PC-3 (cell line): ENCODE results near the gene HPSE2. TPM values are rescaled to one million over a fixed set of nuclear protein-coding genes. Genes with fewer than 3 reads are reported as not detected.

Experiments
- ATAC-seq: fragments of 200-7000 bp; cut with Tn5 transposase; 2 replicates; pipeline ENCODE4 v1.9.1; 2020; ENCODE audit warnings: mild to moderate bottlenecking, moderate library complexity
- BruUV-seq: library from RNA; stranded (reverse); fragments of 400-500 nt; replicated peaks from 2 replicates; lab custom pipeline; 2021; lab: Mats Ljungman, UMichigan
- CTCF ChIA-PET: fragments of 300-600 bp; sonication (Branson Sonifier 250); formaldehyde crosslinking; loops from one replicate; lab custom pipeline; 2022; ENCODE audit warnings: antibody characterized with exemption; lab: Charles Lee
- POLR2A ChIA-PET: fragments of 300-600 bp; sonication (Branson Sonifier 250); formaldehyde crosslinking; loops from one replicate; lab custom pipeline; 2022; ENCODE audit warnings: antibody characterized with exemption; ENCODE audit not compliant: unreplicated experiment; lab: Charles Lee
- DNase-seq: peaks from one replicate; pipeline ENCODE4 v3.0.0-alpha.2; 2015
- H2AFZ ChIP-seq: fragments of 300-600 bp; sonication (generic); 2 replicates; pipeline ENCODE4 v1.6.0; 2016; ENCODE audit warnings: antibody characterized with exemption, low read length
- H3F3A ChIP-seq: fragments of 300-600 bp; sonication (generic); one replicate; pipeline ENCODE4 v1.6.0; 2017; ENCODE audit warnings: antibody characterized with exemption, low read length, control low read depth, mild to moderate bottlenecking; ENCODE audit not compliant: unreplicated experiment
- H3K27ac ChIP-seq: fragments of 300-600 bp; sonication (generic); 2 replicates; pipeline ENCODE4 v1.5.1; 2016; ENCODE audit warnings: mild to moderate bottlenecking, low read length
- H3K27me3 ChIP-seq: fragments of 300-600 bp; sonication (generic); 2 replicates; pipeline ENCODE4 v1.6.1; 2016; ENCODE audit warnings: low read length, mixed read lengths
- H3K36me3 ChIP-seq: fragments of 300-600 bp; sonication (generic); 2 replicates; pipeline ENCODE4 v1.6.1; 2016; ENCODE audit warnings: low read depth, mixed run types, low read length, mixed read lengths
- H3K4me1 ChIP-seq: fragments of 300-600 bp; sonication (generic); 2 replicates; pipeline ENCODE4 v1.5.1; 2016; ENCODE audit warnings: low read length; ENCODE audit not compliant: insufficient read depth
- H3K4me2 ChIP-seq: fragments of 300-600 bp; sonication (generic); 2 replicates; pipeline ENCODE4 v1.6.0; 2016; ENCODE audit warnings: low read length
- H3K4me3 ChIP-seq: fragments of 300-600 bp; sonication (generic); 2 replicates; pipeline ENCODE4 v1.5.1; 2016; ENCODE audit warnings: mild to moderate bottlenecking, low read length, mixed read lengths
- H3K79me2 ChIP-seq: fragments of 300-600 bp; sonication (generic); 2 replicates; pipeline ENCODE4 v1.6.1; 2017; ENCODE audit warnings: low read length, mixed read lengths
- H3K9ac ChIP-seq: fragments of 300-600 bp; sonication (generic); 2 replicates; pipeline ENCODE4 v1.6.0; 2016; ENCODE audit warnings: mild to moderate bottlenecking, low read length
- H3K9me2 ChIP-seq: fragments of 300-600 bp; sonication (generic); replicated peaks from 2 replicates; pipeline ENCODE4 v1.6.1; 2016; ENCODE audit warnings: mixed run types, low read length, mixed read lengths
- H3K9me3 ChIP-seq: fragments of 300-600 bp; sonication (generic); 2 replicates; pipeline ENCODE4 v1.6.1; 2016; ENCODE audit warnings: low read length, mixed read lengths
- H4K20me1 ChIP-seq: fragments of 300-600 bp; sonication (generic); 2 replicates; pipeline ENCODE4 v1.6.1; 2016; ENCODE audit warnings: low read length, mixed read lengths
- EZH2 ChIP-seq: fragments of 300-600 bp; sonication (generic); IDR thresholded peaks from one replicate; pipeline ENCODE4 v1.6.1; 2017; ENCODE audit warnings: antibody characterized with exemption, mild to moderate bottlenecking, low read length; ENCODE audit not compliant: unreplicated experiment
- EZH2phosphoT487 ChIP-seq: fragments of 300-600 bp; sonication (generic); IDR thresholded peaks from 2 replicates; pipeline ENCODE4 v1.6.1; 2018; ENCODE audit warnings: mild to moderate bottlenecking, antibody characterized with exemption, low read length, borderline replicate concordance
- intact Hi-C: fragments of 100-400 bp; cut with micrococcal nuclease; formaldehyde crosslinking; loops from 2 replicates; pipeline ENCODE4 v1.9.0; 2023
- total RNA-seq: library from RNA; depleted of rRNA; stranded (reverse); fragments of >200 nt; gene quantifications from 2 replicates; pipeline ENCODE4 v1.2.3, GENCODE V29; 2014
- TF ChIP-seq, protein P1 (sequence below): fragments of 300-600 bp; sonication (generic); conservative IDR thresholded peaks from 2 replicates; pipeline ENCODE4 v1.5.1; 2017; ENCODE audit warnings: antibody characterized with exemption, low read depth, mild to moderate bottlenecking, low read length

Gene HPSE2
- total RNA-seq, 1 experiment from 2014 or later: 0.15 TPM

DNA sequence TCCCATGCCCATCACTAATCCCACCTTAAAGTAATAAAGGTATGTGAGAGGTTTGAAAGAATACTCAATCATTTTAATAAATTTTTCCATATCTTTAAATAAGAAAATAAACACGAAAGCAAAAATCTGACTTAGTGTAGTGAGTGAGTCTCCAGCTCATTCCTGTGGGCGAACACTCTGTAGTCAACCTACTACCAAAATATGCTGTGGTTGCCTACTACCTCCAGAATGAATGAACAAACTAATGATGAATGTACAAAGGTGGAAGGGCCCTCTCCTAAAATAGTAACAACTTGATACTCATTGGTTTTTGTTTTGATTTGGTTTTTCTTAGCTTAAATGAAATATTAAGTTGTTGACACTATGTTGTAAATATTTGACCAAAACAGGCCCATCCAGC lies 593.4 kb downstream of the HPSE2 start:
- no peak overlapping the region for H2AFZ ChIP-seq
- intact Hi-C loops: no loop called here
- no peak overlapping the region for H3K4me3 ChIP-seq
- no peaks in the 10 kb centered on the region for H3F3A ChIP-seq
- ChIA-PET CTCF (no interaction called here), POLR2A (no interaction called here)
- H3K27ac ChIP-seq: no peak overlapping the region
- TF ChIP-seq, protein P1, sequence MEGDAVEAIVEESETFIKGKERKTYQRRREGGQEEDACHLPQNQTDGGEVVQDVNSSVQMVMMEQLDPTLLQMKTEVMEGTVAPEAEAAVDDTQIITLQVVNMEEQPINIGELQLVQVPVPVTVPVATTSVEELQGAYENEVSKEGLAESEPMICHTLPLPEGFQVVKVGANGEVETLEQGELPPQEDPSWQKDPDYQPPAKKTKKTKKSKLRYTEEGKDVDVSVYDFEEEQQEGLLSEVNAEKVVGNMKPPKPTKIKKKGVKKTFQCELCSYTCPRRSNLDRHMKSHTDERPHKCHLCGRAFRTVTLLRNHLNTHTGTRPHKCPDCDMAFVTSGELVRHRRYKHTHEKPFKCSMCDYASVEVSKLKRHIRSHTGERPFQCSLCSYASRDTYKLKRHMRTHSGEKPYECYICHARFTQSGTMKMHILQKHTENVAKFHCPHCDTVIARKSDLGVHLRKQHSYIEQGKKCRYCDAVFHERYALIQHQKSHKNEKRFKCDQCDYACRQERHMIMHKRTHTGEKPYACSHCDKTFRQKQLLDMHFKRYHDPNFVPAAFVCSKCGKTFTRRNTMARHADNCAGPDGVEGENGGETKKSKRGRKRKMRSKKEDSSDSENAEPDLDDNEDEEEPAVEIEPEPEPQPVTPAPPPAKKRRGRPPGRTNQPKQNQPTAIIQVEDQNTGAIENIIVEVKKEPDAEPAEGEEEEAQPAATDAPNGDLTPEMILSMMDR: no peak
- TF ChIP-seq EZH2phosphoT487 (no peak), EZH2 (no peak)
- no peak for DNase-seq
- peaks cover 10% of the 10 kb centered on the region; the same call in 1 of the 2 replicates for H3K27me3 ChIP-seq
- no peaks in the 10 kb centered on the region for H3K4me1 ChIP-seq
- H3K9me2 ChIP-seq: no peaks in the 10 kb centered on the region
- H3K4me2 ChIP-seq: no peak overlapping the region
- H4K20me1 ChIP-seq: no peaks in the 10 kb centered on the region
- no peak for ATAC-seq
- no peaks in the 10 kb centered on the region for H3K79me2 ChIP-seq
- no peaks in the 10 kb centered on the region for H3K9me3 ChIP-seq
- BruUV-seq: no TSS peak
- H3K36me3 ChIP-seq: no peaks in the 10 kb centered on the region
- no peak overlapping the region for H3K9ac ChIP-seq

DNA sequence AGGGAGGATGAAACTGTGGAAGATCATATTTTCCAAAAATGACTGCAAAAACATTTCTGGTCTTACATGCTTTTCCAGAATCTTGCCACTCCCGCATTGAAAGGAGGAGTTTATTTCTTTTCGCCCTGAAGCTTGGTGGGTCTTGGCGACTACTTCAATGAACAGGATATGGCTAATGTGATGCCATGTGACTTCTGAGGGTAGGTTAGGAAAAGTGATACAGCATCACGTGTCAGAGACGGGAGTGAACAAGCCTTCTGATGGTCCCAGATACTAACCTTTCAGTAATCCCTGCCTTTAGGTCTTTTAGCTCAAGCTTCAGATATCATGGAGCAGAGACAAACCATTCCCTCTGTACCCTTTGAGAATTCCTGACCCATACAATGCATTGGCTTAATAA lies 596.7 kb downstream of the HPSE2 start:
- ChIA-PET CTCF (no interaction called here), POLR2A (no interaction called here)
- no TSS peak for BruUV-seq

DNA sequence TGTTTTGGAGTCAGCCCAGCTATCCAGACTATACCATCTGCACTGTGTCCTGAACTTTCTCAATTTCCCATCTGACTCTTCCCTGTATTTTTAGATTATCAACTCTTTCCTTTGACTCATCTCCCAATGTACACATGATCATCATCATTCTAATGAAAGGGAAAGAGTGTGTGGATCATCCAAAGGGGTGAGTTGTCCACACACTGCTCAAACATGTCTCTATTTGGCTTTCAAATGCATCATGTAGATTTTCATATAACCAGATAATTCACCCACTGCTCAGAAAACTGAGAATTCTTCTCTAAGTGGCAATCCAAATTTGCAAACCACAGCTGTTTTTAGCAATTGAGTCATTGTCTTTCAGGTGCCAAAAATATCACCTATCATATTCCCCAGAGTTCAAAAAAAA lies 598.7 kb downstream of the HPSE2 start:
- no peaks in the 10 kb centered on the region for H3F3A ChIP-seq
- TF ChIP-seq EZH2phosphoT487 (no peak), EZH2 (no peak)
- no peak for ATAC-seq

More for the DNA sequence above, 596.7 kb downstream of the HPSE2 start:
- no peak overlapping the region for H3K27ac ChIP-seq
- H4K20me1 ChIP-seq: no peaks in the 10 kb centered on the region
- H3K36me3 ChIP-seq: no peaks in the 10 kb centered on the region
- no peaks in the 10 kb centered on the region for H3K79me2 ChIP-seq
- TF ChIP-seq EZH2phosphoT487 (no peak), EZH2 (no peak)
- TF ChIP-seq, protein P1: no peak
- no peaks in the 10 kb centered on the region for H3K27me3 ChIP-seq
- ATAC-seq (no peak), DNase-seq (no peak)
- no peak overlapping the region for H3K9ac ChIP-seq
- intact Hi-C loops: no loop called here
- H3K4me2 ChIP-seq: no peak overlapping the region
- H3K9me2 ChIP-seq: no peaks in the 10 kb centered on the region
- no peak overlapping the region for H3K4me3 ChIP-seq
- no peaks in the 10 kb centered on the region for H3K9me3 ChIP-seq
- no peaks in the 10 kb centered on the region for H3F3A ChIP-seq
- no peaks in the 10 kb centered on the region for H3K4me1 ChIP-seq
- H2AFZ ChIP-seq: no peak overlapping the region

More for the DNA sequence above, 598.7 kb downstream of the HPSE2 start:
- Histone ChIP-seq H2AFZ (no peak overlapping the region), H3K4me3 (no peak overlapping the region), H3K9me3 (no peaks in the 10 kb centered on the region), H3K27me3 (no peaks in the 10 kb centered on the region), H3K4me1 (no peaks in the 10 kb centered on the region), H3K4me2 (no peak overlapping the region), H3K9me2 (no peaks in the 10 kb centered on the region), H3K79me2 (no peaks in the 10 kb centered on the region), H3K36me3 (no peaks in the 10 kb centered on the region), H3K9ac (no peak overlapping the region), H4K20me1 (no peaks in the 10 kb centered on the region), H3K27ac (no peak overlapping the region)
- DNase-seq: peak; percentile 3
- CTCF ChIA-PET: no interaction called here
- BruUV-seq: no TSS peak
- POLR2A ChIA-PET: no interaction called here
- intact Hi-C loops: no loop called here
